ENCODE data around the gene FBXO48. TPM values are rescaled to one million over a fixed set of nuclear protein-coding genes. Genes with fewer than 3 reads are reported as not detected.
"Not testable (repeated sequence)": the region's sequence is repeated elsewhere in the genome, so short reads cannot be mapped to it uniquely, and the experiment has no call there.

The FBXO48 gene
- total RNA-seq, 4 donors from 2014 or later = 0.24 to 1.3 (median 0.80) TPM

DNA sequence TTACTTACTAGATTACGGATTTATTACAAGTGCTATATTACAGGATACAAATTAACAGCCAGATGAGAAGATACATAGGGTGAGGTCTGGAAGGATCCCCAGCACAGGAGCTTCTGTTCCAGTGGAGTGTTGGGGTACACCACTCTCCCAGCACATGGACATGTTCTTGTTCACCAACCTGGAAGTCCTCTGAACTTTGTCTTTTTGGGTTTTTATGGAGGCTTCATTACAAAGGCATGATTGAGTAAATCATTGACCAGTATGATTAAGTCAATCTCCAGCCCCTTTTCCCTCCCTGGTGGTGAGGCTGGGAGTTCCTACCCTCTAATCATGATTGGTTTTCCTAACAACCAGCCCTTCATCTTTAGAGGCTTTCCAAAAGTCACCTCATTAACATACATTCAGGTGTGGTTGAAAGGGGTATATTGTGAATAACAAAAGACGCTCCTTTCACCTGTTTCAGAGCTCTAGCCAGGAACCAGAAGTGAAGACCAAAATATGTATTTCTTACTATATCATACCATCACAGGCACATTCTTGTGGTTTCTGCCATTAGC is 38.6 kb upstream of the FBXO48 start:
- no peak for DNase-seq (ENCODE audit: low spot score)
- no peak for ATAC-seq (ENCODE audit: low FRiP score)
- TF ChIP-seq, protein P1, sequence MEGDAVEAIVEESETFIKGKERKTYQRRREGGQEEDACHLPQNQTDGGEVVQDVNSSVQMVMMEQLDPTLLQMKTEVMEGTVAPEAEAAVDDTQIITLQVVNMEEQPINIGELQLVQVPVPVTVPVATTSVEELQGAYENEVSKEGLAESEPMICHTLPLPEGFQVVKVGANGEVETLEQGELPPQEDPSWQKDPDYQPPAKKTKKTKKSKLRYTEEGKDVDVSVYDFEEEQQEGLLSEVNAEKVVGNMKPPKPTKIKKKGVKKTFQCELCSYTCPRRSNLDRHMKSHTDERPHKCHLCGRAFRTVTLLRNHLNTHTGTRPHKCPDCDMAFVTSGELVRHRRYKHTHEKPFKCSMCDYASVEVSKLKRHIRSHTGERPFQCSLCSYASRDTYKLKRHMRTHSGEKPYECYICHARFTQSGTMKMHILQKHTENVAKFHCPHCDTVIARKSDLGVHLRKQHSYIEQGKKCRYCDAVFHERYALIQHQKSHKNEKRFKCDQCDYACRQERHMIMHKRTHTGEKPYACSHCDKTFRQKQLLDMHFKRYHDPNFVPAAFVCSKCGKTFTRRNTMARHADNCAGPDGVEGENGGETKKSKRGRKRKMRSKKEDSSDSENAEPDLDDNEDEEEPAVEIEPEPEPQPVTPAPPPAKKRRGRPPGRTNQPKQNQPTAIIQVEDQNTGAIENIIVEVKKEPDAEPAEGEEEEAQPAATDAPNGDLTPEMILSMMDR (IDR thresholded peaks at IDR 0.05) = no peak

DNA sequence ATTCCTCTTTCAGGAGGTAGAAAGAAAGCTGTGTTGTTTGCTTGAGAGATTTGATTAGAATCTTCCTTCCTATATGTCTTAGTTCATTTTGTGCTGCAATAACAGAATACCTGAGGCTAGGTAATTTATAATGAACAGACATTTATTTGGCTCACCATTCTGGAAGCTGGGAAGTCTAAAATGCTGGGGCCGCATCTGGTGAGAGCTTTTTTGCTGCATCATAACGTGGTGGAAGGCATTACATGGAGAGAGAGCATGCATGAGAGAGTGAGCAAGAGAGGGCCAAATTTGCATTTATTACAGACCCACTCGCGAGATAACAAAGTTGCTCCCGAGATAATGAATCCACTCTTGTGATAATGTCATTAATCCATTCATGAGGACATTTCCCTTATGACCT is 34.7 kb upstream of the FBXO48 start:
- ATAC-seq (ENCODE audit: low FRiP score) (no peak), DNase-seq (ENCODE audit: low spot score) (no peak)
- TF ChIP-seq, protein P1 (IDR thresholded peaks at IDR 0.05) = no peak

DNA sequence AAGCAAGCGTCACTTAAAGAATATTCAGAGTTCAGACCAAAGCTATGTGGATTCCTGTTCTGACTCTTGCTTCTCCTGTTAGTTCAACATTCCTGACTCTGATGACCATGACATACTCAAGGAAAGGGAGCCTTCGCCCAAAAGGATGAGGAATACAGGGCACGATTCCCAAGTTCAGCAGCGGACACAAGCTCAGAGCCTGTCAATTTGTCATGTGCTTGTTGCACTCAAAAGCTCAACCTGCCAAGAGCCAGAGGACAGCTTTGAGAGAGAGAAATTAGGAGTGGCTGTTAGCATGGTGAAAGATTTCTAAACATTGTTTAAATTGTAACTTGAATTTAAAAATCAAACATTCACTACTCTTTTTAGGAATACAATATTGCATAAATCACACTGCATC is 33.6 kb upstream of the FBXO48 start:
- ATAC-seq (ENCODE audit: low FRiP score) (no peak), DNase-seq (ENCODE audit: low spot score) (no peak)
- TF ChIP-seq, protein P1 (IDR thresholded peaks at IDR 0.05) = no peak

DNA sequence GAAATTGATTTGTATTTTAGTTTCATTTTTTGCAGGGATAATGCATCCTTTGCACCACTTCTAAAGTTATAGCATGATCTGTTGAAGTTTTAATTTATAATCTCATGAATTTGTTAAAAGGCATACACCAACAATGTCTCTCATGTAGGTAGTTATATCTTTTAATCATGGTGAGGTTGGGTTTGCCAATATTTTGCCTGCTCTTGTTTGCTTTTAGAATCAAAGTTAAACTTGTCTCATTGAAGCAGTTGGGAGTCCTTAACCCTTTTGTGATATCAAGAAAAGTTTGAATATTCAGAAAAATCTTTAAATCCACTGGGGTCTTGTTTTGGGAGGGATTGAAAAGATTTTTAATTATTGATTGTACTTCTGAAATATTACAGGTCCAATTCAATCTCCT is 32.0 kb upstream of the FBXO48 start:
- ATAC-seq (ENCODE audit: low FRiP score) = no peak
- TF ChIP-seq, protein P1 (IDR thresholded peaks at IDR 0.05) = no peak
- no peak for DNase-seq (ENCODE audit: low spot score)

DNA sequence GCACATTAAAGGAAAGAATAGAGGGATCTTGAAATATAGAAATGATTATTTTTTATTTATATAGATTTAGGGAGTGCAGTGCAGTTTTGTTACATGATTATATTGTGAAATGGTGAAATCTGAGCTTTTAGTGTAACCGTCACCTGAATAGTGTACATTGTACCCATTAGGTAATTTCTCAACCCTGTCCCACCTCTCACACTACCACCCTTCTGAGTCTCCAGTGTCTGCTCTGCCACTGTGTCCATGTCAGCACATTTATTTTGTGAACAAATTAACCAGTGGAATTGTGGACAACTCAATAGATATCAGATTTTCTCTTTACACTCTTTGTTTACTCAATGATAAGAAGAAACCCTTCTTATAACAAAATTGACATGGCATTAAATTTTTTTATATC is 24.5 kb upstream of the FBXO48 start:
- TF ChIP-seq, protein P1 (IDR thresholded peaks at IDR 0.05) = no peak
- no peak for ATAC-seq (ENCODE audit: low FRiP score)
- no peak for DNase-seq (ENCODE audit: low spot score)

DNA sequence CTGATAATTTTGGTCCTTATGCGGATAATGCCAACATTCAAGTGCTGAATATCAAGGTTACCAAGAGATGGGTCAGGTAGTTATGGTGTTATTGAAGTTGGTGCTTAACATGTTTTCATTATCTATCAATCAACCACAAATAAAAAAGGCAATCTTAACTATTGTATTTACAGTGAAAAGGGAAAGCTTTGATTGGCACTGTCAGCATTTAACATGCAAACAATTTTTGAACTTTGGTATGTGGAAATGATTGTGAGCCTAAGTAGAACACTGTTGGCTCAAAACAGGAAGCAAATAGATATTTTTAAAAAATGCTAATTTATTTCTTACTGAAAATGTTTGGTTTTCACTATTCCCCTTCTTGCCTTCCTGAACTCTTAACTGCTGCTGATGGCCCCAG is 22.2 kb upstream of the FBXO48 start:
- TF ChIP-seq, protein P1 (IDR thresholded peaks at IDR 0.05) = no peak
- ATAC-seq (ENCODE audit: low FRiP score) (no peak), DNase-seq (ENCODE audit: low spot score) (no peak)

DNA sequence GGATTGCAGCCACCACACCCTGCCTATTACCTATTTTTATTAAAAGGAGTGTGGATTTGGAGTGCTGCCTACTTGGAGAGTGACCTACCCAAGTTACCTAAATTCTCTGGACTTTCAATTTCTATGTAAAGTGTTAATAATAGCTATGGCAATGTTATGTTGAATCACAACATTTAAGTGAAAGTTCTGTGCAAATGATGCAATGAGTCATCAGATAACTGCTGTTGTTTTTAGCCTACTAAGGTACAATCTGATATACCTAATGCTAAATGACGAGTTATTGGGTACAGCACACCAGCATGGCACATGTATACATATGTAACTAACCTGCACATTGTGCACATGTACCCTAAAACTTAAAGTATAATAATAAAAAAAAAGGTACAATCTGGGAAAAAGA is 21.5 kb upstream of the FBXO48 start:
- ATAC-seq (ENCODE audit: low FRiP score); DNase-seq (ENCODE audit: low spot score): not testable (repeated sequence)

Data from omental fat pad (tissue), 4 donors.